Measurements from ENCODE around the gene ZNF444. TPM values are rescaled to one million over a fixed set of nuclear protein-coding genes. Genes with fewer than 3 reads are reported as not detected.

ZNF444 gene
- polyA plus RNA-seq, 3 donors, result 2.7 to 6.9 (median 3.5) TPM

- Histone ChIP-seq H3K4me2 (replicated peaks; ENCODE audit: extremely low read depth, low read length, poor library complexity, severe bottlenecking) (no peak overlapping the region), H3K27me3 (ENCODE audit: control insufficient read depth in 2 of 2, insufficient read depth in 2 of 2, low read length in 2 of 2) (no peaks in the 10 kb centered on the region), H3K9ac (ENCODE audit: insufficient read depth, low read length, poor library complexity, severe bottlenecking) (no peak overlapping the region), H3K36me3 (replicated peaks in 1 of 2; ENCODE audit: control insufficient read depth in 1 of 2, insufficient read depth in 2 of 2, low read length in 2 of 2) (peaks cover 0 to 20% of the 10 kb centered on the region in 2 donors), H2AFZ (ENCODE audit: insufficient read depth, low read depth, low read length, poor library complexity, severe bottlenecking) (no peak overlapping the region), H3K4me1 (ENCODE audit: control insufficient read depth in 1 of 2, insufficient read depth in 2 of 2, low read length in 2 of 2) (peaks cover 48 to 75% of the 10 kb centered on the region in 2 donors), H3K27ac (ENCODE audit: low read depth in 1 of 2, low read length in 2 of 2) (peak overlapping the region in 1 of 2 donors; percentile 95), H3K4me3 (replicated peaks in 1 of 3; ENCODE audit: low read depth in 2 of 3, low read length in 3 of 3) (no peak overlapping the region), H4K20me1 (ENCODE audit: insufficient read depth, low read length) (peaks cover 73% of the 10 kb centered on the region), H3K79me2 (ENCODE audit: insufficient read depth, low read length) (peaks cover 74% of the 10 kb centered on the region), H3K9me3 (replicated peaks in 1 of 2; ENCODE audit: control insufficient read depth in 1 of 2, insufficient read depth in 1 of 2, low read length in 2 of 2) (no peaks in the 10 kb centered on the region)
- H3K36me3 Mint-ChIP-seq, result peaks cover 15 to 38% of the 10 kb centered on the region in 2 donors
- TF ChIP-seq CTCF (IDR thresholded peaks at IDR 0.05), result no peak
- peaks cover 0 to under 1% (median 0%) of the 10 kb centered on the region in 3 donors for H3K27me3 Mint-ChIP-seq (ENCODE audit: low read depth in 3 of 3)
- no peak for DNase-seq
- H3K4me3 Mint-ChIP-seq, result no peak overlapping the region
- intact Hi-C loops (cut with micrococcal nuclease), result no loop called here
- 89% methylated on average over 9 of the region's 9 CpGs for WGBS (ENCODE audit: insufficient coverage)
- H3K4me1 Mint-ChIP-seq, result peaks cover 65% of the 10 kb centered on the region
- H3K27ac Mint-ChIP-seq, result peak overlapping the region in 3 of 7 donors; percentile 70 to 96 (median 96)
- peaks cover 0 to 3% (median 0%) of the 10 kb centered on the region in 7 donors for H3K9me3 Mint-ChIP-seq
Observed at GRCh38 chr19:56117889-56118288, 23.2 kb upstream of the ZNF444 start.

DNA sequence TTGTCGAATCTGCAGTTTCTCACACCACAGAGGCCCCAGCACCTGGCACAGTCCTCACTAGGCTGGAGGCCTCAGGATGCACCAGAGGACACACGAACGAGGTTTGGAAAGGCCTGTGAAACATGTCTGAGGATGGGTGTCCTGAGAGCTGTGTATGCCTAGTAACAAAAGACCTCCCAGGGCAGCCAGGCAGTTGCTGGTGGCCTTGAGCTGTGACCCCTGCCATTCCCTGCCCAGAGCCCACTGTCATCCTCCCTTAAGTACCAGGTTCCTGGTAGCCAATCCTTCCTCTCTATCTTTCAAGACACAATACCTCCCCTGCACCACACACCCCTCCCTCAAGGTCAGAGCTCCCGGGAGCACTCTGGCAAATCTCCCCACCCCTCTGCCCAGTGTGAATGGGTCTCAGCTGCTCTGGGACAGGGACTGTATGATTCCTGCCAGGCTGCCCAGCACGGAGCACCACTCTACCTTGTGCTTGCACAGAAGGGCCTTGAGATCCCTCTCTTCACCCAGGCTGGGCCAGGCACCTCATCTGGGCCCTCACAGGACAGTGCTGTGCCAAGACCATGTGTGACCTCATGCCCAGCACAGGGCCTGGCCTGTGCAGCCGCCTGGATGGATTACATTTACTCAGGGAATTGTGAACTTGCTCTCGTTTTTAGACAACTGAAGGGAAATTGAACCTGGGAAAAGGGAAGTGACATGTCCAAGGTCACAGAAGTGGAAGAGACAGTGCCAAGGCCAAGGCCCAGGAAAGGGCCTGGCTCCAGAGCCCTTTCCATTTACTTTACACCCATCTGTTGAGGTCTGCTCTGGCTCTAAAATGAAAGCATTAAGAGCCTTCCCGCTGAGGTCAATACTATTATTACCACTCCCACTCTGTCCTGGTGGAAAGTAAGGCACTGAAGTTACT, 22.2 kb upstream of the ZNF444 start:
- Histone ChIP-seq H3K4me3 (replicated peaks in 1 of 3; ENCODE audit: low read depth in 2 of 3, low read length in 3 of 3) (peak overlapping the region; percentile 48 to 80 (median 59)), H2AFZ (ENCODE audit: insufficient read depth, low read depth, low read length, poor library complexity, severe bottlenecking) (no peak overlapping the region), H3K4me2 (replicated peaks; ENCODE audit: extremely low read depth, low read length, poor library complexity, severe bottlenecking) (peak overlapping the region; percentile 79), H3K27ac (ENCODE audit: low read depth in 1 of 2, low read length in 2 of 2) (peak overlapping the region; percentile 95 to 96), H4K20me1 (ENCODE audit: insufficient read depth, low read length) (peaks cover 63% of the 10 kb centered on the region), H3K9me3 (replicated peaks in 1 of 2; ENCODE audit: control insufficient read depth in 1 of 2, insufficient read depth in 1 of 2, low read length in 2 of 2) (no peaks in the 10 kb centered on the region), H3K27me3 (ENCODE audit: control insufficient read depth in 2 of 2, insufficient read depth in 2 of 2, low read length in 2 of 2) (no peaks in the 10 kb centered on the region), H3K36me3 (replicated peaks in 1 of 2; ENCODE audit: control insufficient read depth in 1 of 2, insufficient read depth in 2 of 2, low read length in 2 of 2) (peaks cover 0 to 20% of the 10 kb centered on the region in 2 donors), H3K79me2 (ENCODE audit: insufficient read depth, low read length) (peaks cover 64% of the 10 kb centered on the region), H3K4me1 (ENCODE audit: control insufficient read depth in 1 of 2, insufficient read depth in 2 of 2, low read length in 2 of 2) (peaks cover 38 to 65% of the 10 kb centered on the region in 2 donors), H3K9ac (ENCODE audit: insufficient read depth, low read length, poor library complexity, severe bottlenecking) (peak overlapping the region; percentile 92)
- no peaks in the 10 kb centered on the region for H3K27me3 Mint-ChIP-seq (ENCODE audit: low read depth in 3 of 3)
- H3K36me3 Mint-ChIP-seq, result peaks cover 15 to 38% of the 10 kb centered on the region in 2 donors
- peak overlapping the region; percentile 93 to 98 (median 96) for H3K27ac Mint-ChIP-seq
- 38% methylated on average over 3 of the region's 8 CpGs for WGBS (ENCODE audit: insufficient coverage)
- peaks cover 55% of the 10 kb centered on the region for H3K4me1 Mint-ChIP-seq
- TF ChIP-seq CTCF (IDR thresholded peaks at IDR 0.05), result no peak
- H3K4me3 Mint-ChIP-seq, result peak overlapping the region; percentile 84 to 92
- H3K9me3 Mint-ChIP-seq, result peaks cover 0 to 3% (median 0%) of the 10 kb centered on the region in 7 donors
- intact Hi-C loops (cut with micrococcal nuclease), result no loop called here
- DNase-seq, result peak; percentile 21 to 36 (median 27)
